Neuronal stem cell (in vitro differentiated cells): ENCODE data around the gene LRRC28.

Experiments
- DNase-seq: peaks from one replicate; pipeline ENCODE4 v3.0.0-alpha.2; 2013; ENCODE audit warnings: low spot score
- H2AFZ ChIP-seq: one replicate; pipeline ENCODE4 v1.6.1; 2013; ENCODE audit warnings: mild to moderate bottlenecking, low read length, inconsistent platforms
- H2AK5ac ChIP-seq: 2 replicates; pipeline ENCODE4 v1.6.1; 2013; ENCODE audit warnings: low read depth, mild to moderate bottlenecking, inconsistent platforms, low read length, moderate library complexity, mixed read lengths
- H2BK120ac ChIP-seq: 2 replicates; pipeline ENCODE4 v1.6.1; 2013; ENCODE audit warnings: low read depth, mild to moderate bottlenecking, inconsistent platforms, low read length, moderate library complexity, mixed read lengths
- H2BK12ac ChIP-seq: one replicate; pipeline ENCODE4 v1.6.1; 2013; ENCODE audit warnings: low read length, inconsistent platforms
- H2BK15ac ChIP-seq: 2 replicates; pipeline ENCODE4 v1.6.1; 2013; ENCODE audit warnings: mild to moderate bottlenecking, low read length, inconsistent platforms, mixed read lengths
- H2BK5ac ChIP-seq: one replicate; pipeline ENCODE4 v1.6.1; 2013; ENCODE audit warnings: inconsistent platforms, mild to moderate bottlenecking, low read length, moderate library complexity
- H3K14ac ChIP-seq: one replicate; pipeline ENCODE4 v1.6.1; 2013; ENCODE audit warnings: low read length, inconsistent platforms
- H3K18ac ChIP-seq: 2 replicates; pipeline ENCODE4 v1.6.1; 2013; ENCODE audit warnings: low read length, inconsistent platforms
- H3K23ac ChIP-seq: 2 replicates; pipeline ENCODE4 v1.6.1; 2013; ENCODE audit warnings: low read depth, mild to moderate bottlenecking, mixed read lengths, low read length, inconsistent platforms; ENCODE audit not compliant: poor library complexity
- H3K27ac ChIP-seq: replicated peaks from 3 replicates; pipeline ENCODE4 v1.5.1; 2013; ENCODE audit warnings: low read length, inconsistent platforms
- H3K27me3 ChIP-seq, 3 experiments: 2 replicates each; pipeline ENCODE4 v1.6.1; 2013; ENCODE audit warnings: low read length in 3 of 3, mild to moderate bottlenecking in 2 of 3, inconsistent platforms in 1 of 3, low read depth in 1 of 3, mixed read lengths in 1 of 3, moderate library complexity in 1 of 3; ENCODE audit not compliant: control insufficient read depth in 3 of 3, insufficient read depth in 3 of 3
- H3K36me3 ChIP-seq, 2 donors: replicated peaks in 1 of 2; 2 replicates each; pipeline ENCODE4 v1.6.1; 2013; ENCODE audit warnings: low read length in 2 of 2; ENCODE audit not compliant: control insufficient read depth in 2 of 2, insufficient read depth in 2 of 2
- H3K4ac ChIP-seq: 2 replicates; pipeline ENCODE4 v1.6.1; 2013; ENCODE audit warnings: inconsistent platforms, mild to moderate bottlenecking, low read length, moderate library complexity
- H3K4me1 ChIP-seq, 2 donors: 1 replicate in 1 of 2; 2 replicates in 1 of 2; pipeline ENCODE4 v1.6.1; 2013; ENCODE audit warnings: low read length in 2 of 2, low read depth in 1 of 2; ENCODE audit not compliant: control insufficient read depth in 2 of 2, insufficient read depth in 1 of 2
- H3K4me2 ChIP-seq: one replicate; pipeline ENCODE4 v1.6.1; 2013; ENCODE audit warnings: mild to moderate bottlenecking, low read length, inconsistent platforms; ENCODE audit not compliant: insufficient read depth, poor library complexity, severe bottlenecking
- H3K4me3 ChIP-seq, 2 donors: 2 replicates each; pipeline ENCODE4 v1.5.1; 2013; ENCODE audit warnings: low read length in 2 of 2, mild to moderate bottlenecking in 2 of 2, inconsistent platforms in 1 of 2, moderate library complexity in 1 of 2
- H3K79me1 ChIP-seq: one replicate; pipeline ENCODE4 v1.6.1; 2013; ENCODE audit warnings: low read depth, mild to moderate bottlenecking, inconsistent platforms, low read length, moderate library complexity
- H3K9ac ChIP-seq: one replicate; pipeline ENCODE4 v1.6.1; 2013; ENCODE audit warnings: mild to moderate bottlenecking, low read depth, low read length, inconsistent platforms; ENCODE audit not compliant: poor library complexity
- H3K9me3 ChIP-seq, 2 donors: replicated peaks in 1 of 2; 2 replicates each; pipeline versions ENCODE3 to v1.6.1; 2013; ENCODE audit warnings: low read length in 2 of 2, mild to moderate bottlenecking in 2 of 2, inconsistent platforms in 1 of 2, low read depth in 1 of 2, mixed read lengths in 1 of 2, moderate library complexity in 1 of 2; ENCODE audit not compliant: control insufficient read depth in 2 of 2, insufficient read depth in 1 of 2
- H4K8ac ChIP-seq: one replicate; pipeline ENCODE4 v1.6.1; 2013; ENCODE audit warnings: low read depth, mild to moderate bottlenecking, inconsistent platforms, low read length, moderate library complexity
- H4K91ac ChIP-seq: one replicate; pipeline ENCODE4 v1.6.1; 2013; ENCODE audit warnings: low read length, low read depth, mild to moderate bottlenecking, inconsistent platforms; ENCODE audit not compliant: poor library complexity
- WGBS, 2 donors: extraction: QIAGEN DNeasy Blood & Tissue Kit; methylation state at CpG; one replicate each; pipeline ENCODE4 v1.1.7; 2013; ENCODE audit warnings: missing lambda C conversion rate in 2 of 2, mixed read lengths in 1 of 2; ENCODE audit not compliant: insufficient read length in 2 of 2, insufficient replicate concordance in 1 of 2; ENCODE audit errors: extremely low coverage in 2 of 2; 5-methylcytosine and 5-hydroxymethylcytosine counted together

LRRC28 gene

DNA sequence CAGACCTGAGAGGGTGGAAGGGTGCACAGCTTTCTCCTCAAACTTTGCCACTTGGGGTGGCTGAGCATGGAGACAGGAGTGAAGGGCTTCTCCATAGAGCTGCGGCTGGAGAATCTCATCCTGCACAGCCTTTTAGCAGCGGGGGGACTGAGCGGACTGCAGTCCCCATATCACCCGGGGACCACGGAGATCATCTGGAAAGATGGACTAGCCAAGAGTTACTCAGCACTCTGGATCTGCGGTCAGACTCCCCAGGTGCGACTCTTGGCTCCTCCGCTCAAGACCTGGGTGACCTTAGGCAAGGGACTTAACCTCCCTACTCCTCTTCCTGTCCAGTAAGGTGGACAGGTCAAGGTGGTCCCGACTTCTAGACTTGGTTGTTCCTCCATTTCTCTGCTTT is 188.7 kb downstream of the LRRC28 start:
- H4K8ac ChIP-seq, result no peak overlapping the region
- H3K9ac ChIP-seq, result peak overlapping the region; percentile 50
- H3K4me2 ChIP-seq, result no peak overlapping the region
- no peaks in the 10 kb centered on the region for H3K9me3 ChIP-seq
- no peak overlapping the region for H3K23ac ChIP-seq
- no peak overlapping the region for H3K27ac ChIP-seq
- peak overlapping the region; percentile 31 for H3K14ac ChIP-seq
- H3K4me1 ChIP-seq, result peaks cover 8 to 18% of the 10 kb centered on the region in 2 donors
- H3K4ac ChIP-seq, result no peak overlapping the region
- no peak overlapping the region for H3K4me3 ChIP-seq
- no peaks in the 10 kb centered on the region for H3K79me1 ChIP-seq
- H3K27me3 ChIP-seq, result peaks cover 0 to 6% (median 0%) of the 10 kb centered on the region in 3 experiments
- no peak overlapping the region for H2AFZ ChIP-seq
- H2AK5ac ChIP-seq, result peak overlapping the region; percentile 91
- peak overlapping the region; percentile 4 for H2BK12ac ChIP-seq
- H2BK15ac ChIP-seq, result peak overlapping the region; percentile 44
- H3K36me3 ChIP-seq, result no peaks in the 10 kb centered on the region
- peak overlapping the region; percentile 27 for H3K18ac ChIP-seq
- no CpG with 5 or more reads among the region's 9 CpGs for WGBS, 2 donors
- no peak overlapping the region for H2BK5ac ChIP-seq
- no peak for DNase-seq
- H4K91ac ChIP-seq, result no peak overlapping the region
- no peak overlapping the region for H2BK120ac ChIP-seq
